Smooth muscle cell of the brain vasculature (primary cell): ENCODE data around the gene INHBE.
"Not testable (repeated sequence)": the region's sequence is repeated elsewhere in the genome, so short reads cannot be mapped to it uniquely, and the experiment has no call there.

Experiments
- DNase-seq: peaks from one replicate; pipeline ENCODE4 v3.0.0-alpha.2; 2012; ENCODE audit warnings: low read depth, low spot score

INHBE gene

DNA sequence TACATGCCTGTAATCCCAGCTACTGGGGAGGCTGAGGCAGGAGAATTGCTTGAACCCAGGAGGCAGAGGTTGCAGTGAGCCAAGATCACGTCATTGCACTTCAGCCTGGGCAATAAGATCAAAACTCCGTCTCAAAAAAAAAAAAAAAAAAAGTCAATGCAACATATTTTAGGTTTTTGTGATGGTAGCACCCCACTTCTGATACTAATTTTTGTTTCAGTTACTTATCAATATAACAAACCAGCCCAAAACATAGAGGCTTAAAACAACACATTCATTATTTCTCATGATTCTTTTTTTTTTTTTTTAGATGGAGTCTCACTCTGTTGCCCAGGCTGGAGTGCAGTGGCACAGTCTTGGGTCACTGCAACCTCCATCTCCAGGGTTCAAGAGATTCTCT, 13.7 kb upstream of the INHBE start:
- not testable (repeated sequence) for DNase-seq

DNA sequence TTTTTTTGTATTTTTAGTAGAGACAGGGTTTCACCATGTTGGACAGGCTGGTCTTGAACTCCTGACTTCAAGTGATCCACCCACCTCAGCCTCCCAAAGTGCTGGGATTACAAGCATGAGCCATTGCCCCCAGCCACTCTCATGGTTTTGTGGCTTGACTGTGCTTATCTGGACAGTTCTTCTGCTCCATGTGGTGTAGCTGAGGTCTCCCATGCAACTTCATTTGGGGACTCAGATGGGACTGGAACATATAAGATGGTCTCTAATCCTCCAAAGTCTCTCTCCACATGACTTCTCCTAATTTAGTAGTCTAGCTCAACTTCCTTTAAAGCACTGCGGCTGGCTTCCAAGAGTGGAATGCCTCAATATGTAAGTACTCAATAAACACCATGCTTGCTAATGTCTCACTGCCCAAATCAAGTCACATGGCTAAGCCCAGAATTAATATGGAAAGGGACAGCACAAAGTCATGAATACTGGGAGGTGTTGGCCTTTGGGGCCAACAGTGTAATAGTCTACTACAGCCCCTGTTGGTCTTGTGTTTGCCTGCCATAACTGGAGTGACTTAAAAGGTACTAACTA, 13.2 kb upstream of the INHBE start:
- no peak for DNase-seq

DNA sequence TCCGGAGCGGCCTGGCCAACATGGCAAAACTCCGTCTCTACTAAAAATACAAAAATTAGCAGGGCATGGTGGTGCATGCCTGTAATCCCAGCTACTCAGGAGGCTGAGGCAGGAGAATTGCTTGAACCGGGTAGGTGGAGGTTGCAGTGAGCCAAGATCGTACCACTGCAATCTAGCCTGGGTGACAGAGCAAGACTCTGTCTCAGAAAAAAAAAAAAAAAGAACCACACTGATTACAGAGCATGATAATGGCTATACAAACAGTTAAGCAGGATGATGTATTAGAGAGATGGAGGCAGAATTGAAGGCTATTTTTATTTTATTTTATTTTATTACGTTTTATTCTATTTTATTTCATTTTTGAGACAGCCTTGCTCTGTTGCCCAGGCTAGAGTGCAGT, 10.8 kb upstream of the INHBE start:
- DNase-seq, result not testable (repeated sequence)

DNA sequence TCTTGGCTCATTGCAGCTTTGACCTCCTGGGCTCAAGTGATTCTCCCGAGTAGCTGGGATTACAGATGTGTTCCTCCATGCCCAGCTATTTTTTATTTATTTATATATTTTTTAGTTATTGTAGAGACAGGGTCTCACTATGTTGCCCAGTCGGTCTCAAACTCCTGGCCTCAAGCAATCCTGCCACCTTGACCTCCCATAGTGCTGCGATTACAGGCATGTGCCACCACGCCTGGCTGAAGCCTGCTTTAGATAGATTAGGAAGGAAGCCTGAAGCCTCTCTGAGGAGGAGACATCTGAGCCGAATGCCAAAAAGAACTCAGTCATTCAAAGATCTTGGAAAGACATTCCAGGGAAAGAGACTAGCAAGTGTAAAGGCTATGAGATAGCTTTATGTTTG, 10.4 kb upstream of the INHBE start:
- DNase-seq, result no peak

DNA sequence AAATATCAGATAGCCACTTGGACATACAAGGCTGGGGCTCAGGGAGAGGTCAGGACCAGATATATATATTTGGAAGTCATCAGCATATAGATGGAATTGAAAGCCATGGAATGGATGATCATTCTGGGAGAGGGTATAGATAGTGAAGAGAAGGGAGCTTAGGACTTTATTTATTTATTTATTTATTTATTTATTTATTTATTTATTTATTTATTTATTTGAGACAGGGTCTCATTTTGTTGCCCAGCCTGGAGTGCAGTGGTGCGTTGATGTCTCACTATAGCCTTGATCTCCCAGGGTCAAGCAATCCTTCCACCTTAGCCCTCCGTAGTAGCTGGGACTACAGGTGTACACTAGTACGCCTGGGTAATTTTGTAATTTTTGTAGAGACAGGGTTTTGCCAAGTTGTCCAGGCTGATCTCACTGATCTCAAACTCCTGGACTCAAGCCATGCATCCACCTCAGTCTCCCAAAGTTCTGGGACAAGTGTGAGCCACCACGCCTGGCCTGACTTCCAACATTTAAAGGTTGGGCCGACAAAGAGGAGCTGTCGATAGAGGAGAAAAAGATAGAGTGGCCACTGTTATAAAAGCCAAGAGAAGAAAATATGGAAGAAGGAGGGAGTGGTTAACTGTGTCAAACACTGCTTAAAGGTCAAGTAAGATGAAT, 8.7 kb upstream of the INHBE start:
- DNase-seq, result no peak

DNA sequence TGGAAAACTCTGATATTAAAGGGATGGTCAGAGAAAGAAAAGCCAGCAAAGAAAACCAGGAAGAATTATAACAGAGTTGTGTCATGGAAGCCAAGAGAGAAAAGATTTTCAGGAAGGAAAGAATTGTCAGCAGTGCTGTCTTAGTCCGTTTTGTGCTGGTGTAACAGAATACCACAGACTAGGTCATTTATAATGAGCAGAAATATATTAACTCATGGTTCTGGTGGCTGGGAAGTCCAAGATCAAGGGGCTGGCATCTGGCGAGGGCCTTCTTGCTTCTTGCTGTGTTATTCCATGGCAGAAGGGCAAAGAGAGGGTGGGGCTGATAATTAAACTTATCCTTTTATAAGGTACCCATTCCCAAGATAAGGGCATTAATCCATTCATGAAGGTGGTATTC, 6.4 kb upstream of the INHBE start:
- no peak for DNase-seq

DNA sequence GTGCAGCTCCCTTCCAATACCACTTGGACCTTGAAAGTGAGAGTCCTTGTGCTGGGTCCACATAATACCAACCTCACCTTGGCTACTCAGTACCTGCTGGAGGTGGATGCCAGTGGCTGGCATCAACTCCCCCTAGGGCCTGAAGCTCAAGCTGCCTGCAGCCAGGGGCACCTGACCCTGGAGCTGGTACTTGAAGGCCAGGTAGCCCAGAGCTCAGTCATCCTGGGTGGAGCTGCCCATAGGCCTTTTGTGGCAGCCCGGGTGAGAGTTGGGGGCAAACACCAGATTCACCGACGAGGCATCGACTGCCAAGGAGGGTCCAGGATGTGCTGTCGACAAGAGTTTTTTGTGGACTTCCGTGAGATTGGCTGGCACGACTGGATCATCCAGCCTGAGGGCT, 5.7 kb upstream of the INHBE start:
- DNase-seq, result no peak

DNA sequence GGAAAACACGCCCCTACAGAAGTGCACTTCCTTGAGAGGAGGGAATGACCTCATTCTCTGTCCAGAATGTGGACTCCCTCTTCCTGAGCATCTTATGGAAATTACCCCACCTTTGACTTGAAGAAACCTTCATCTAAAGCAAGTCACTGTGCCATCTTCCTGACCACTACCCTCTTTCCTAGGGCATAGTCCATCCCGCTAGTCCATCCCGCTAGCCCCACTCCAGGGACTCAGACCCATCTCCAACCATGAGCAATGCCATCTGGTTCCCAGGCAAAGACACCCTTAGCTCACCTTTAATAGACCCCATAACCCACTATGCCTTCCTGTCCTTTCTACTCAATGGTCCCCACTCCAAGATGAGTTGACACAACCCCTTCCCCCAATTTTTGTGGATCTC, 5.0 kb upstream of the INHBE start:
- no peak for DNase-seq

DNA sequence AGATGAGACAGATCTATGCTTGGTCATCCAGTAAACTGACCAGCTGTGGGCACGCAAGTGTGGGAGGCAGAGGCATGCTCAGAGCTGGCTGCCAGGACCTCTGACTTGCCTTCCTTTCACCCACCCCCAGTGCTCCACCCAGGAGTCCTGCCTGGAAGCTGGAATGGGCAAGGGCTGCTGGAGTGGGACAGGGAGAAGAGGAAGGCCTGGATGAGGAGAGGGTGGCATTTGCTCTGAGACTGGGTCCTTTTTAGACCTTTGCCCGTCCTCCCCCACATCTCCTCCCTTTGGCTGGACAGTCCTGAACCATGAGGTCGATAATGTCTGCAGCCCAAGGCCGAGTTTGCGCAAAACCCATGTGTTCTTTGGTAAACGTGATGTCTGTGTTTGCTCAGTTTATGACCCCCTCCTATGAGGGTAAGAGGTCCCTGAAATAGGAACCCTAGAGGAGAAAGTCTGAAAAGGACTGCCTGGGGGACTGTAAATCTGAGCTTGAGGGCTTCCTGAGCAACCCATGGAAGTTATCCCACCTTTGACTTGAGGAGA, 3.8 kb upstream of the INHBE start:
- DNase-seq, result no peak

DNA sequence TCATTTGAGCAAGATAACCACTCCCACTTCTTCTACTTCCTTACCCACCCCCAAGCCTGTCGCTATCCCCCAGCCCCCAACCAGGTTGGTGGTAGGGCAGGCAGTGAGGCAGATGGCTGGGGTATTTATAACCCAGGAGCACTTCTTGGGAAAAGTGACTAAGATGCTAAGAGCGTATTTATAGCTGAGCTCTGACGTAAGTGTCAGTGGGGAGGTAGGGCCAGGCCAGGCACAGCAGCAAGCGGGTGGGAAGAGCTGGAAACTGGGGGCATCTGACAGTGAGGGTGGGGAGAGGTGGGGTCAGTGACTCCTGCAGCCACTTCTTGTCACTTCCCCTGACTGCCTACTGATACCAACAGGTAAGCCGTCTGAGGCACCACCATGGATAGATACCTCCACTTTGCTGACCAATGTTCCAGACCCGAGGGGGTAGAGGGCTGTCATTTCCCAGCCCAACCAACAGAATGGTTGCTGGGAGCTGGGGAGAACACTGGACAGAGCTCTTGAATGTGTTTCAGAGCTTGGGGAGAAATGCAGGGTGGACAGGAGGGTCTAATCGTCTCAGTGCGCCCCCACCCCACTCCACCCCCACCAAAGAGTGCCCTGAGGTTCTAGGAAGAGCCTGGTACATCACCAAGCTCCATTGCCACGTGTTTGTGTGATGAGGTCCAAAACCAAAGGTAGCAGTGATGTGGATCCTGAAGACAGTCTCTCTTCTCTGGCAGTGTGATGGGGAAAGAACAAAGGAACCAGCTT, 2.7 kb upstream of the INHBE start:
- DNase-seq, result no peak

DNA sequence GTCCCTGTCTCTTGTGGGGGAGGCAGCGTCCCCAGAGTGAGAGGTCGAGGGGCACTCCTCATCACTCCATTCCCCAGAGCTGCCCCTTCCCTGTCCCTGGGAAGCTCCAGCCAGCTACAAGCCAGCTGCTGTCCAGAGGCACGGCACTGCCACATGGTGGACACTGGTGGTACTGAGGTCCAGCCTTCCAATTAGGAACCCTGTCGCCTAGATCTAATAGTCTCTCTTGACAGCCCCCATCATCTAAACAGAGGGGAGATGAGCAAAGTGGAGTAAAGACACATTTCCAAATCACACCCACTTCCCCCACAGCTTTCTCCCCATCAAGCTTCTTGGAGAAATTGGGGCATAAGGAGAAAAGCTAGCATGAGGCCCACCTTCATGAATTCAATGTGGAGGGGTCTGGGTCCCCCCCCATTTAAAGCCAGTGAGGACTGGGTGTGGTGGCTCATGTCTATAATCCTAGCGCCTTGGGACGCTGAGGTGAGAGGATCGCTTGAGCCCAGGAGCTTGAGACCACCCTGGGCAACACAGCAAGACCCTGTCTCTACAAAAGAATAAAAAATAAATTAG, 2.1 kb upstream of the INHBE start:
- no peak for DNase-seq

DNA sequence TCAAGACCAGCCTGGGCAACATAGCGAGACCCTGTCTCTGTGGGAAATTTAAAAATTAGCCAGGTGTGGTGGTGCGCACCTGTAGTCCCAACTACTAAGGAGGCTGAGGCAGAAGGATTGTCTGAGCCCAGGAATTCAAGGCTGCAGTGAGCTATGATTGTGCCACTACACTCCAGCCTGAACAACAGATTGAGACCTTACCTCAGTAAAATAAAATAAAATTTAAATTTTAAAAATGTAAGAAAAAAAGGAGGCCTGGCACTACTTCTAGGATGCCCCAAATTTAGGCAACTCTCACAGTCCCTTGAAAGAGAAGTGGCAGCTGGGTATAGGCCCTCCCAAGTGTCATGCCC, 918 bp upstream of the INHBE start:
- DNase-seq, result no peak

DNA sequence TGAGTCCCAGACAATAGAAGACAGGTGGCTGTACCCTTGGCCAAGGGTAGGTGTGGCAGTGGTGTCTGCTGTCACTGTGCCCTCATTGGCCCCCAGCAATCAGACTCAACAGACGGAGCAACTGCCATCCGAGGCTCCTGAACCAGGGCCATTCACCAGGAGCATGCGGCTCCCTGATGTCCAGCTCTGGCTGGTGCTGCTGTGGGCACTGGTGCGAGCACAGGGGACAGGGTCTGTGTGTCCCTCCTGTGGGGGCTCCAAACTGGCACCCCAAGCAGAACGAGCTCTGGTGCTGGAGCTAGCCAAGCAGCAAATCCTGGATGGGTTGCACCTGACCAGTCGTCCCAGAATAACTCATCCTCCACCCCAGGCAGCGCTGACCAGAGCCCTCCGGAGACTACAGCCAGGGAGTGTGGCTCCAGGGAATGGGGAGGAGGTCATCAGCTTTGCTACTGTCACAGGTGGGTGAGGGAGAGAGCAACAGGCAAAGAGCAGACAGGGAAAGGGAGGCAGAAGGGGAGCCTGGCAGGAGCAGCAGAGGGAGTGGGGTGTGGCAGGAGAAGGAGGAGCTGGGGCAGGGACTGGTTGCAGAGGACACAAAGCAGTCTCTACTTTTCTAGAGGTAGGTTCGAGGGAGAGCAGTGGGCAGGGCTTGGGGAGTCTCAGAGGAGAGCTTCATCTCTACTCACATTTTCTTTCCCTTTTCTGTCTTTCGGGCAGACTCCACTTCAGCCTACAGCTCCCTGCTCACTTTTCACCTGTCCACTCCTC, 452 bp downstream of the INHBE start:
- DNase-seq, result no peak

DNA sequence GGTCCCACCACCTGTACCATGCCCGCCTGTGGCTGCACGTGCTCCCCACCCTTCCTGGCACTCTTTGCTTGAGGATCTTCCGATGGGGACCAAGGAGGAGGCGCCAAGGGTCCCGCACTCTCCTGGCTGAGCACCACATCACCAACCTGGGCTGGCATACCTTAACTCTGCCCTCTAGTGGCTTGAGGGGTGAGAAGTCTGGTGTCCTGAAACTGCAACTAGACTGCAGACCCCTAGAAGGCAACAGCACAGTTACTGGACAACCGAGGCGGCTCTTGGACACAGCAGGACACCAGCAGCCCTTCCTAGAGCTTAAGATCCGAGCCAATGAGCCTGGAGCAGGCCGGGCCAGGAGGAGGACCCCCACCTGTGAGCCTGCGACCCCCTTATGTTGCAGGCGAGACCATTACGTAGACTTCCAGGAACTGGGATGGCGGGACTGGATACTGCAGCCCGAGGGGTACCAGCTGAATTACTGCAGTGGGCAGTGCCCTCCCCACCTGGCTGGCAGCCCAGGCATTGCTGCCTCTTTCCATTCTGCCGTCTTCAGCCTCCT, 1.1 kb downstream of the INHBE start:
- DNase-seq, result no peak

DNA sequence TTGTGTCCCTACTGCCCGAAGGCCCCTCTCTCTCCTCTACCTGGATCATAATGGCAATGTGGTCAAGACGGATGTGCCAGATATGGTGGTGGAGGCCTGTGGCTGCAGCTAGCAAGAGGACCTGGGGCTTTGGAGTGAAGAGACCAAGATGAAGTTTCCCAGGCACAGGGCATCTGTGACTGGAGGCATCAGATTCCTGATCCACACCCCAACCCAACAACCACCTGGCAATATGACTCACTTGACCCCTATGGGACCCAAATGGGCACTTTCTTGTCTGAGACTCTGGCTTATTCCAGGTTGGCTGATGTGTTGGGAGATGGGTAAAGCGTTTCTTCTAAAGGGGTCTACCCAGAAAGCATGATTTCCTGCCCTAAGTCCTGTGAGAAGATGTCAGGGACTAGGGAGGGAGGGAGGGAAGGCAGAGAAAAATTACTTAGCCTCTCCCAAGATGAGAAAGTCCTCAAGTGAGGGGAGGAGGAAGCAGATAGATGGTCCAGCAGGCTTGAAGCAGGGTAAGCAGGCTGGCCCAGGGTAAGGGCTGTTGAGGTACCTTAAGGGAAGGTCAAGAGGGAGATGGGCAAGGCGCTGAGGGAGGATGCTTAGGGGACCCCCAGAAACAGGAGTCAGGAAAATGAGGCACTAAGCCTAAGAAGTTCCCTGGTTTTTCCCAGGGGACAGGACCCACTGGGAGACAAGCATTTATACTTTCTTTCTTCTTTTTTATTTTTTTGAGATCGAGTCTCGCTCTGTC, 1.8 kb downstream of the INHBE start:
- DNase-seq, result no peak

DNA sequence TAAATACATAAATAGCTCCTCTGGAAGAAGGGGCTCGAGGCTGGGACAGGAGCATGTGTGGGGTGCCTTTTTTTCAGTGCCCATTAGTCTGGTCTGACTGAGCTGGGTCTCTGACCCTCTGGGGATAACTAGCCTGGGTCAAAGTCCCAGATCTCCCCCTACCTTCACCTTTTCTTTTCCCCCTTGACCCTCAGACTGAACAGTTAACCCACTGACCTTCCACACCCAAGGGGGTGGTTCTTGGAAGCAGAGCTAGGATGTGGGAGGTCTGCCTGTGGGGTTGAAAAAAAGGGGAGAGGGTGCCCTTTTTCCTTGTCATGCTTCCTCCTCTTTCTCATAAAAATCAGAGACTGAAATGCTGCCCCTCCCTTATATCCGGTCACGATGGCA, 3.6 kb downstream of the INHBE start:
- DNase-seq, result no peak

DNA sequence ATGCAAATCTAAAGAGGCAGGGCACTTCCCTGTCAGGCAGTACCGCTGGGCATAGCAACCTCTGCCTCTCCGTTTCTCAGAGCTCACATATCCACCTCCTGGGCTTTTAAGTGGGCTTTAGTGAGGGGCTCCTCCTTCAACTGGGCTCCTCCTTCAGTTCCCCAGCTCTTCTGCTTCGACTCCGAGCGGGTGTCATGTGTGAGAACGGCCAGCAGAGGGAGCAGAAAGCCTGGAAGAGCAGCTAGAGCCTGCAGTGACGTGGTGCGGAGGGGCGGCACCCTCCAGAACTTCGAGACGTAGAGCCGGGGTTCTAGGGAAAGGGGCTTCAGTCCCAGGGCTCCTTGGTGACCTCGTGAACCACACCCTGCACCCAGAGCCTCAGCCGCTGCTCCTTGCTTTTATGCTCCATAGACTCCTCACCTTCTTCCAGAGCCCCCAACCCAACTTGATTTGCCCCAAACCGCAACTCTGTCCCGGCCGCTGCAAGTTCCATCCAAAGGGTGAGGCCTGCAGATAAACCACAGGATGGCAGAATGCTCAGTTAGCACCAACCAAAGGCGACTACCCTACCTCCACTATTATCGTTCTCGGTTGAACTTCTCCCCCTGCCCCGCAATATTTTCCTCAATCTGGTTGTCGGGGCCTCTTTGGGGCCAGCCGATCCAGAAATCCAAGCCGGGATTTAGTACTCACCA, 4.1 kb downstream of the INHBE start:
- peak; percentile 96 for DNase-seq

DNA sequence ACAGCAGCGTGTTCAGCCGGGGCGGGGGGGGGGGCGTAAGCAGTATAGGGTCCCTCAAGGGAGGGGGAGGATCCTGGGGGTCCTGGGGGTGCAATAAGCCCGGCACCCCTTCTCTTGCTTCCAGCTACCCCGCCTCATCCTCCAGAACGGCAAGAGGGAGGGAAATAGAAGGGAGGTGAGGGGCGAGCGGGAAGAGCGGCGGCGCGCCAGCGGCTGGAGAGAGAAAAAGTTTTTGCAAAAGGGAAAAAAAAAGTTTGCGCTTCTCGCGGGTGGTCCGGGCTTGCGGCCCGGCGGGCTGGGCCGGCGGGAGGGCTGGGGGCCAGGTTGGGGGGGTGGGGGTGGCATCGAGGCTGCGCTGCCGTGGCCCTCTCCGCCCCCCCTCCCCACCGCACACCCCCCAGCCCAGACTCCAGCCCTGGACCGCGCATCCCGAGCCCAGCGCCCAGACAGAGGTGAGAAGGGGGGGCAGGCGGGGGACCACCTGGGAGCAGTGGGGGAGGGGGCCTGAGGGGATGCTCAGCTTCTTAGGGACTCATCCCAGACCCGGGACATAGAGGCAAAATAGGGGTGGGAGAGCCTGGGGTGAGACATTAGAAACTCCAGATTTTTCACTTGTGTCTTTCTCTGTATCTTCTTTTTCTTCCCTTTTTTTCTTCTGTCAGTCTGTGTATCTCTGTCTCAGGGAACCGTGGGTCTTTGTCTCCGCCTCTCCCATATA, 4.8 kb downstream of the INHBE start, which contains the start of gene GLI1:
Gene GLI1 (plus strand): TSS at position 36 of the 718 bp plus-strand sequence. CDS start 3,907 bp downstream, outside the sequence.
- no peak for DNase-seq

DNA sequence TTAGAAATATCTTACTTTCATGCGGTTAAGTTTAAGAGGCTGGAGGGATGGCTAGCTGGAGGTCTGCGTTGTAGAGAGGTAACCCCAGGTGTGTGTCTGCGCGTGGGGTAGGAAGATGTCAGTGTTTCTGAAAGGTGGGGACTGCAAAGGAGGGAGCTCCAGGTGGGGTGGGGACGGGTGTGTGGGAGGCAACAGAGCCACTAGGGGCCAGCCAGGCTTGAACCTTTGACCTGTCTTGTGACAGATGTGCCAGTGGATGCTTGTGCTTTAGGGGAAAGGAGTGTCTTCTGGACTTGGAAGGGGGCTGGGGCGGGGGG, 5.3 kb downstream of the INHBE start:
- DNase-seq, result no peak
